Glomerular visceral epithelial cell (primary cell): Measurements from ENCODE around the gene BCORL1.

ENCODE experiments used
- DNase-seq: peaks from one replicate; pipeline ENCODE4 v3.0.0-alpha.2; 2016; ENCODE audit errors: extremely low spot score

The BCORL1 gene

DNA sequence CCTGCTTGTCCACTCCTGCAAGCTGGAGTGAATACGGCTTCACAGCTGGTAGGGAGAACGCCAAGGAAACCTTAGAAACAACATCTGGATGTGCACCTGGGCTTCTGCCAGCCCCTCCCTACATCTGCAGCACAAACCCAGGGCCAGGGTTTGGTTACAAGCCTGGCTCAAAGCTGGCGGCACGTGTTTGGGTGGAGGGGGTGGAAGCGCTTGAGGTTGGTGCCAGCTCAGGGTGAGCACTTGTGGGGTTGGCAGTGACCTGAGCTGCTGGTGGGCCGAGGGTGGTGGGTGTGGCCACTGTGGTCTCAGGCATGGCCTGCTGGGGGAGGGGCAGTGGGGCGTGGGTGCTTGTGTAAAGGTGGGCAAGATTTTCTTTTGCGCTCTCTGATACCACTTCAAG, 112.3 kb downstream of the BCORL1 start:
- no peak for DNase-seq

DNA sequence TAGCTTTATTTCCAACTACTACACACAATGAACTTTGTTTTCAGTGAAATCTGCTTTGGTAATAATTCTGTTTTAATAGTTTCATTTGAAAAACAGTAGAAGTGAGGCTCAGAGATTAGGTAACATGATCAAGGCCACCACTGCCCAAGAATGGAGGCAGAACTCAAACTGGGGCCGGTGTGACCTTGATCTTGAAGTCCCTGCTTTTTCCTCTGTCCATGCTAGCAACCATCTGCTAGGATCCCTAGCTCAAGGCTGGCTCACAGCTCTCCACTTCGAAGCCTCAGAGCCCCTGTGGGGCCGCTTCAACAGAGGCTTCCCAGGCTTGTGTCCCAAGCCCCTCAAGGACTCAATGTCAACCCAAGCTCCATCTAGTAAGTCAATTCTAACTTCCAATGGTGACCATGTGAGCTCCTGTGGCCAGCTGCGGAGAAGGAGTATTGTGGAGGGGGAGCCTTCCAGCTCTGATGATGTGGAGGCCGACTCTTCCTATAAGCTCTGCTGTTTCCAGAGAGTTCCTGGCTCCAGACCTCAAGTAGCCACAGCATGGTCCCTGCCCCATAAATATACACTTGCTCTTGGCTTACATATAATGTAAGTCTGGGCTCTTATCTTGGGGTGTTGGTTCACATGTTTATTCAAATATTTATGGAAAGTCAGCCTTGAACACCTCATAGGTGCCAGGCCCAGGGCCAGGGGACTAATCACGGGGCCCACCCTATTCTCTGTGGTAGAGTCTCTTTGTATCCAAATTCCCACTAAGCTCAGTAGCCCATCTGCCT, 113.0 kb downstream of the BCORL1 start:
- no peak for DNase-seq

DNA sequence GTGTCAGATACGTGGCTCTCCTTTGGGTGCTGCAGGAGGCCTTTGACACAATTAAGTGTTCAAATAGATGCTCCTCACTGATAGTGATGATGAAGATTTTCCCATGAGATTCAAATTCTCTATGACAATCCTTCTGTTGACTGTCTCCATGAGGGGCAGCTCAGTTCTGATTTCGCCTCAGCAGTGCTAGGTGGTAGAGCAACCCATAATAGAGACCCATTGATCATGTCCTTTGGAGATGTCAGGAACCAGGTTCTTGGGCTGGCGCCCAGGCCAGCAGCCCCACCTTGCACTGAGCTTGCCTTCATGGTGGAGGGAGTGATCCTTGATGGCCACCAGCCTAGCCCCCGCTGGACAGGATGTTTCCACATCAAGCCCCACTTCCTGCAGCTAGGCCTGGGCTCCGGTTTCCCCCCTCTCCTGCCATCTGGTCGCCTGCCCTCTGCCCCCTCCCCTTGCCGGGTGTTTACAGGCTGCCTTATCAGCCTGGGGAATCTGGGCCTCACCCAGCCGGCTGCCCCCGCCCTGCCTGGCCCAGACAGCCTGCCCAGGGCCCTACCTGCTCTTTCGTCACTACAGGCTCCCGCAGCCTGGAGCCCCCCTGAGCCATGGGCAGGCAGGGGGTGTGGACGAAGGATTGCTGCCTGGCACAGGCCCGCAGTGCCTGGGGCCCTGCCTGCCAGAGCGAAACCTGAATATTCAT, 115.2 kb downstream of the BCORL1 start:
- no peak for DNase-seq

DNA sequence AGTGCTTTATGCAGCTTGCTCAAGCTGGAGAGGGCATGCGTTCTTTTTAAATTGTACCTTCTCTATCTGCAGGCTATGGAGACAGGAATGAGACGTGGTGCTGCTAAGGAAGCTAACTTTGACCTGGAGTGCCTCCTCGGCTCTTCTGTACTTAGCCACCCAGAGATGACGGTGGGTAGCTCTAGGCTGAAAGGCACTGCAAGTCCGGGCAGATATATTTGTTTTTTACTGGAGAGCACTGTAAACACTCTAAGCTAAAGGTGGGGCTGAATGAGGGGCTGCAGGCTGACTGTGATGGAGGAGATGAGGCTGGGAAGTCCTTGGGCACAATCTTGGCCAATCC, 115.7 kb downstream of the BCORL1 start:
- DNase-seq: no peak

DNA sequence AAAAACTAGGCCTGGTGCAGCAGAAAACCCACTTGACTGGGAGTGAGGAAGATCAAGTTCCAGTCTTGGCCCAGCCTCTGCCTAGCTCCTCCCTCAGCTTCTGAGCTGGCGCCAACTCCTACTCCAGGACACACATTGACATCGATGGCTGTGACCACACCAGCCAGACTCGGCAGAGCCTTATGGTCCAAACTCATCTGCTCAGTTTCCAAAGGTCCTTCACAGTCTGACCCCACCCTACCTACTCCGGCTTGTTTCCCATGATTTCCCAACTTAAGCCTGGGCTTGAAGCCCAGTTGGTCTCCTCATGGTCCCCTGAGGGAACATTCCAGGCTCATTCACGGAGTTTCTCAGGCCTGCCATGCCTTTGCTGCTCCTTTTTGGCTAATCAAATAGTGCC, 117.7 kb downstream of the BCORL1 start:
- DNase-seq: no peak

DNA sequence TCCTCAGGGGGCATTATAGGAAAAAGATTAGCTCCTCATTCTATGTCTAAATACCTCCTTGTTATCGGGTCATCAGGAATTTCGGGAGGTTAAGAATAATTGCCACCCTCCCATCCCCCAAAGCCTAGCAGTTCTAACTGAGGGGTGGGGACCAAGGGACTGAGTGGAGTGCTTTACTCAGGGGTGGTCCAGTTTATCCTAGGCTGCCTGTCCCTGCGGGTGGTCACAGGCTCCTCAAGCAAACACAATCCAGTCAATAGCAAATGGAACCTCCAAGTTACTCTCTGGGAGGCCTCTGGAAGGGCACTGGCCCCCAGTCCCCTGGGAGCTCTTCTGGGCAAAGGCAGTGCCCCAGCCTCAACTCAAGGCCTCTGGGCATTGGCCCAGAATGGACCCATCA, 121.2 kb downstream of the BCORL1 start:
- no peak for DNase-seq

DNA sequence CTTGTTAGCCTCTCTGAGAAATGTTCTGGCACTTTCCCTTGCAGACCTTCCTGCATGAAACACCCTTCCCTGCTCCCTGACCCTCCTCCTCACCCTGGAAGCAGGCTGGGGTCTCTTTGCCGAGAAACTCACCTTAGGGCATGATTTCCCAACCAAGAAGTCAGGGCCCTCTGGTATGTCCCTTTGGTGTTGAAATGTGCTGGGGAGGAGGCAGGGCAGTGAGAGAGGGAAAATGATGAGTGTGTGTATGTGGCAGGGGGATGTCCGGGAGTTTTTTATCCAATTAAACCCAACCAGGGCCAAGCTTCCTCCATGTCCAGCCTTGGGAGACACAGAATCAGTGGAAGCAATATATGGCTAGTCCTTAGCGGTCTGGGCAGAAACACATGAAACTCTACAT, 122.8 kb downstream of the BCORL1 start:
- no peak for DNase-seq

DNA sequence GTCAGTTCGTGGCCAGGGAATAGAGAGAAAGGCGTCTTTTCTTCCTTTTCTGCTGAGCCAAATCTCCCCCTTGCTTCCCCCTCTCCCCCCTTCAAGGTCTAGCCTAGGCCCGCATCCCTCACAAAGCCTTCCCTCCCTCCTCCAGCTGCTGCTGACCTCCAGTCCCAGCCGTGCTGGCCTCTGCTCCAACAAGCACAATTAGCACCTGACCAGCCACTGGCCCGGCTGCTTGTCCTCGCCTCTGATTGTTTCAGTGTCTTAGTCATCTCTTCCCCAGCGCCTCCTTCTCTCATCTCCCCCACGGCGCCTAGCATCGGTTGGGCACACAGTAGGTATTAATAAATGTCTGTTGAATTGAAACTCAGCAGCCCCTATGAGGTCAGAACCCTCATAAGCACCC, 123.6 kb downstream of the BCORL1 start:
- DNase-seq: no peak
